HepG2 (cell line): Measurements from ENCODE around the gene RABEP1.

ENCODE experiments used
- KLF11 ChIP-seq: IDR thresholded peaks from 2 replicates; pipeline ENCODE4 v1.6.1; 2016; ENCODE audit warnings: missing compliant biosample characterization
- POLR2AphosphoS5 ChIP-seq: IDR thresholded peaks from 2 replicates; pipeline ENCODE4 v1.6.1; 2012; ENCODE audit warnings: low read depth, low read length
- RAD21 ChIP-seq: fragments of 450-650 bp; formaldehyde crosslinking; IDR thresholded peaks from 2 replicates; pipeline ENCODE4 v1.5.0; 2020; ENCODE audit warnings: mild to moderate bottlenecking
- ZNF264 ChIP-seq: sonication (generic); formaldehyde crosslinking; IDR thresholded peaks from 2 replicates; pipeline ENCODE4 v1.4.0; 2020; ENCODE audit warnings: missing genetic modification reagents
- ZNF274 ChIP-seq: sonication (generic); formaldehyde crosslinking; IDR thresholded peaks from 2 replicates; pipeline ENCODE4 v1.5.1; 2020; ENCODE audit warnings: mild to moderate bottlenecking, missing genetic modification reagents
- ZNF557 ChIP-seq: sonication (generic); formaldehyde crosslinking; IDR thresholded peaks from 2 replicates; pipeline ENCODE4 v1.4.0; 2020; ENCODE audit warnings: missing genetic modification reagents
- TF ChIP-seq, protein P1 (sequence below): sonication (generic); formaldehyde crosslinking; IDR thresholded peaks from 2 replicates; pipeline ENCODE4 v1.5.1; 2020; ENCODE audit warnings: mild to moderate bottlenecking, missing genetic modification reagents
- TF ChIP-seq, protein P2 (sequence below): IDR thresholded peaks from 2 replicates; pipeline ENCODE4 v1.6.1; 2012; ENCODE audit warnings: inconsistent platforms

DNA sequence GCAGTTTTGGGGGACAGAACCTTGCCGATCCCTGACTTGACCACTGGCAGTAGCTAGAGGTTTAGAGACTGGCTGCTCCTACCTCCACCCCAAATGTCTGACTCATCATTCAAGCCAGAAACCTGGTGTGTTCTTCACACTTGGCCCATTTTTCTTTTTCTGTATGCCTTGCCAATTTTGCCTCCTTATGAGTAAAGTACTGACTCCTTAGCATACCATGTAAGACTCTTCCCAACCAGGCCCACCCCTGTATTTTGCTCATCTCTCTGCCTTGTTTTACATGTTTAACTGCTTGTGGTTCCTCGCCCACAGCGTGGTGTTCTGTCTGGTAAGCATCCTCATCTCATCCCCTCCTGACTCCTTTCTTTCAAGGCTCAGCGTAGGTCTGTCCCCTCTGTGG, 99.5 kb downstream of the RABEP1 start:
- no peak for TF ChIP-seq POLR2AphosphoS5
- no peak for TF ChIP-seq ZNF274 (CRISPR knock-in tag)
- TF ChIP-seq RAD21 (CRISPR knock-in tag) = no peak
- no peak for TF ChIP-seq ZNF264 (CRISPR knock-in tag)
- TF ChIP-seq, protein P1, sequence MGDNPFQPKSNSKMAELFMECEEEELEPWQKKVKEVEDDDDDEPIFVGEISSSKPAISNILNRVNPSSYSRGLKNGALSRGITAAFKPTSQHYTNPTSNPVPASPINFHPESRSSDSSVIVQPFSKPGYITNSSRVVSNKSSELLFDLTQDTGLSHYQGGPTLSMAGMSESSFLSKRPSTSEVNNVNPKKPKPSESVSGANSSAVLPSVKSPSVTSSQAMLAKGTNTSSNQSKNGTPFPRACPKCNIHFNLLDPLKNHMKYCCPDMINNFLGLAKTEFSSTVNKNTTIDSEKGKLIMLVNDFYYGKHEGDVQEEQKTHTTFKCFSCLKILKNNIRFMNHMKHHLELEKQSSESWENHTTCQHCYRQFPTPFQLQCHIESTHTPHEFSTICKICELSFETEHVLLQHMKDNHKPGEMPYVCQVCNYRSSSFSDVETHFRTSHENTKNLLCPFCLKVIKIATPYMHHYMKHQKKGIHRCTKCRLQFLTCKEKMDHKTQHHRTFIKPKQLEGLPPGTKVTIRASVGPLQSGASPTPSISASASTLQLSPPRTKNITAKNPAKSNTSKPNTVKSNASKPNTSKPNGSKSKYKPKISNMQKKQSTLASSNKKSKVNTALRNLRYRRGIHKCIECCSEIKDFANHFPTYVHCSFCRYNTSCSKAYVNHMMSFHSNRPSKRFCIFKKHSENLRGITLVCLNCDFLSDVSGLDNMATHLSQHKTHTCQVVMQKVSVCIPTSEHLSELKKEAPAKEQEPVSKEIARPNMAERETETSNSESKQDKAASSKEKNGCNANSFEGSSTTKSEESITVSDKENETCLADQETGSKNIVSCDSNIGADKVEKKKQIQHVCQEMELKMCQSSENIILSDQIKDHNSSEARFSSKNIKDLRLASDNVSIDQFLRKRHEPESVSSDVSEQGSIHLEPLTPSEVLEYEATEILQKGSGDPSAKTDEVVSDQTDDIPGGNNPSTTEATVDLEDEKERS (CRISPR knock-in tag) = no peak
- TF ChIP-seq, protein P2, sequence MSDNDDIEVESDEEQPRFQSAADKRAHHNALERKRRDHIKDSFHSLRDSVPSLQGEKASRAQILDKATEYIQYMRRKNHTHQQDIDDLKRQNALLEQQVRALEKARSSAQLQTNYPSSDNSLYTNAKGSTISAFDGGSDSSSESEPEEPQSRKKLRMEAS = no peak
- no peak for TF ChIP-seq ZNF557
- no peak for TF ChIP-seq KLF11
